HL-60 (cell line): ENCODE measurements around the gene AARSD1.

ENCODE experiments used
- CTCF ChIP-seq: IDR thresholded peaks from one replicate; pipeline ENCODE4 v1.5.1; 2011; ENCODE audit warnings: low read length, control low read depth, inconsistent platforms; ENCODE audit not compliant: insufficient read depth
- GABPA ChIP-seq: IDR thresholded peaks from 2 replicates; pipeline ENCODE4 v1.6.1; 2012; ENCODE audit warnings: low read depth
- REST ChIP-seq: IDR thresholded peaks from 2 replicates; pipeline ENCODE4 v1.6.1; 2012; ENCODE audit warnings: low read depth; ENCODE audit not compliant: insufficient replicate concordance

DNA sequence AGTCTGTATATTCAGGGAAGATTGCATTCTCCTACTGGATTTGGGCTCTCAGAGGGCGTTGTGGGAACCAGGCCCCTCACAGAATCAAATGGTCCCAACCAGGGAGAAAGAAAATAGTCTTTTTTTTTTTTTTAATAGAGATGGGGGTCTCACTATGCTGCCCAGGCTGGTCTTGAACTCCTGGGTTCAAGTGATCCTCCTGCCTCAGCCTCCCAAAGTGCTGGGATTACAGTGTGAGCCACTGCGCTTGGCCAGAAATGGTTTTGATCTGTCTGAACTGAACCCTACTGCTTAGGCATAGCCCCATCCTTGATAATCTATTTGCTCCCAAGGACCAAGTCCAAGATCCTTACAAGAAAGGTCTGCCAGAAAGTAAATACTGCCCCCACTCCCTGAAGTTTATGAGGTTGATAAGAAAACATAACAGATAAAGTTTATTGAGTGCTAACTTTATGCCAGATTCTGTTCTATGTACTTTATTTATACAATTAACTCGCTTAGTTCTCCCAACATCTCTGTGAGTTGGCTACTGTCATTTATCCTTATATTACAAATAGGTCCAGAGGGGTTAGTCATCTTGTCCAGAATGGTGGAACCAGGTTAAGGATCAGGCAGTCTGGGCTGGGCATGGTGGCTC is 50.2 kb downstream of the AARSD1 start:
- no peak for TF ChIP-seq CTCF
- no peak for TF ChIP-seq GABPA
- no peak for TF ChIP-seq REST
